Measurements from ENCODE around the gene NLRP1.
A peak's percentile ranks its signal among the peaks of the same experiment; 100 is the strongest.

NLRP1 gene

DNA sequence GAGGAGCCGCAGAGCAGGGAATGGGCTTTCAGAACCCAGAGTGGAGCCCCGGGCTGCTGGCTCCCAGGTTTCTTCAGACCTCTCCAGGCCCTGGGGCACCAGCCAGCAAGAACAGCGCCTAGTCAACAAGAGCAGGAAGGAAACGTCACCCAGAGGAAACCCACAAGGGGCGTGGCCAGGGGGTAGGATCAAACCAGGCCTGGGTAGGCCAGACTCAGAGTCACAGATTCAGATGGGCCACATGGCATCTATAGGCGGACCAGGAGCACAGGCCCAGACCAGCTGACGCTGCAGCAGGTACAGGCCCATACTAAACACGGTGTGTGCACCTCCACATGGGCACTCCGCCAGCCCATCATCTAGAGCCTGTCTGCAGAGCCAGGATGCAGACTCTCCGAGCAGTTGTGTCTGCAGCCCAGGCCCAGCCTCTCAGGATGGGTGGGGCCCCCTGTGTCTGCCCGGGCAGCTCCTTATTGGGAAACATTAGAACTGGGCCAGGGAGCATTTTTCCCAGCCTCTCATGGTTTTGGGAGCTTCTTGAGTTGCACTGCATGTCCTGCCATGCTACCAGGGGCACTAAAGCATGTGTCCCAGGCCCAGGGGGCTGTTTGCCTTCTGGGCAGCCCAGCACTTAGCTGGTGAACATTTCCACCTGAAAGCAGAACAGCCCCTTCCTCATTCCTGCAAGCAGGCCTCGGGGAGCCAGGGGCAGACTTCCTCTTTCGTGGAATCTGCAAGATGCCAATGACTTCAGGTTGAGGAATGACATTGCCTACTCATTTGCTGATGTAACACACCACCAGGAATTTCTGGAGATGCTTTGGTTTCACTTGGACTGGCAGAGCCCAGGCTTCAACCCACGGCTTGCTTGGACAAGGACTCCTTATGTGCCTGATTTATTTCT is at the start of gene NLRP1:
Gene NLRP1 (minus strand): TSS at position 127 of the 904 bp plus-strand sequence. CDS start 552 bp downstream, outside the sequence.
- peak; percentile 81 for DNase-seq (ENCODE audit: low read depth)

DNA sequence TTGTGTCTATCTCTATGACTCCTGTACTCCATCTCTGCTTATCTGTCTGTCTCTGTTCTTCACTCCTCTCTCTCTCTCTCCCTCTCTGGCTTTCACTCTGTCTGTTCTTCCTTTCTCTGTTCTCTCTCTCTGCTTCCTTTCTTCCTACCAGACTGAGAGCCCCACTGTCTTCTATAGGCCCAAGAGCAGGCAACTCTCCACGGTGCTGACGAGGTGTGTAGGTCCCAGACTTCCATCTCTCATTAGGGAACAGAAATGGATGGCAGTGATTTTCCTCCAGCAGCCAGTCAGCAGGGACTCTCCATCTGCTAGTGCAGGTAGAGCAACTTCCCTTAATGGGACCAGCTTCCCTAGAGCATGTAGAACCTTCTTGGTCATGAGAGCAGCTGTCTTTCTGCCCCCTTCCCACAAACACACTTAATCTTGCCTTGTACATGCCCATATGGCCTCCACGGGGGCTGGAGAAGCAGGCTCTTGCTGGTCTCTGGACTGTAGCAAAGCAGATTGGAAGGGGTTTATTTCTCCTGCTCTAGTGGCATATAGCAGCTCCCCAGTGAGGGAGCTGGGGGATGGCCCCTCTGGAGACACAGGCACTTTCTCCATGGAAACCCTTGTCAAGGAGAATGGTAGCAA is 47.8 kb upstream of the NLRP1 start:
- no peak for DNase-seq (ENCODE audit: low read depth)

DNA sequence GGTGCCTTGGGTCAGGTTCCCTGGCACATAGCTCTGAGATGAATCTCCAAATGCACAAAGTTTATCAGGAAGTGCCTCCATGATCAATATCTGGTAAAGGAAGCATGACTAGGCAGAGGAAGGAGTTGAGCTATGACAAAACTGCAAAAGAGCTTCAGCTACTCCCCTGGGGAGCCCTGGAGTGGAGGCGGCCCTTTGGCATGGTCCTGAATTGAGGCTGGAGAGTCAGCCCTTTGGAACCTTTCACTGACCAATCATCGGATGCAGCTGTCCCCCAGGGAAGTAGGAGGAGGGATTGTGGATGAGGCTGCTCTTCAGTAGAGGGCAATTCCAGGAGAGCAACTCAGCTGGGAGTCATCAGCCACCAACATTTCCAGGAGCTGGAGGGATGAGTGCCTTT is 46.1 kb upstream of the NLRP1 start:
- no peak for DNase-seq (ENCODE audit: low read depth)

DNA sequence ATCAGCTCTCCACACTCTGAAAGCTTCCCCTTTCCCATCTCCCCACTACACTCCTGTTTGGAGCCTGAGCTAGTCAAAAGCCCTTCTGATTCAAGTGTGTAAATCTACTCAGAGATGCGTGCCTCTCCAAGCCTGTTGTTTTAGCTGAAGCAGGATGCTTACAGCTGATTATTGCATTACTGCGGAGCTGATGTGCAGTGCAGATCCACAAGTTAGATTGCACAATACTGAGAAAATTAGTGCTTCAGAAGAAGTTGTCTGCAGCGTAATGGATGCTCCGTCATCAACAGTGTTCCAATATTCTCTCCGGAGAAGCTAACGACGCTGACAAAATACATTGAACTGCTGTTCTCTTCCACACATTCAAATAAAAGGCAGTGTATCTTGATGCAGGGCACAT is 44.8 kb upstream of the NLRP1 start:
- no peak for DNase-seq (ENCODE audit: low read depth)

DNA sequence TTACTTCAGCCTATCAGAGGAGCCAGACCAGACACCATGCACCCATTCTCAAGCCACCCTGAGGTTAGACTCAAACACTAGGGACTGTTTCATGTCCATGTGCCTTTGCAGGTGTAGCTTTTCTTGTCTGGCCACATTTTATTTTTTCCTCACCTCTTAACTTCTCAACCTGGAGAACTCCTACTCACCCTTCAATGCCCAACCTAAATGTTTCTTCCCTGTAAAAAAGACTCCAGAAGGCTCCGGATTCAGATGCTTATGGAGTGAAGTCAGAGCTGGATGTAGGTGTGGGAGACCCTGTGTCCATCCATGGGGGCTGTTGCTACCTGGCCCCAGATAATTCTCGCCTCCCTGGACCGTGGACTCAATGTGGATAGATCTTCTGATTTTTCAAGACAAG is 44.0 kb upstream of the NLRP1 start:
- DNase-seq (ENCODE audit: low read depth), result no peak

DNA sequence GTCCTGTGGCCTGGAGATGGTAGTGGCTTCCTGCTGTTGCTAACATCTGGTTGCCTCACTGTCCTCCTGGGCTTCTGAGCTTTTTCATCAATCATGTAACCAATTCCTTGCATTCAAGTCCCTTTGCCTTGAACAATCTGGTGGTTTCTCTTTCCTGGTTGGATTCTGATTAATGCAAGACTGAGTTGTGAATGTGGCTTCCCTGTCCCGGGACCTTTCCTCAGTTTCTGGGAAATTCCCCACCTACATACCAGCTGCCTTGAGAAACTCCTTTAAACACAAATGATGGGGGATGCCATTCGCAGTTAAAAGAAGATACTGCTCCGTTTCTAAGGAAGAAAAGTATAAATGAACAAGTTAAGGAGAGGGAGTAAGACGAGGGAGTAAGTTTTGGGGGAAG is 39.9 kb upstream of the NLRP1 start:
- no peak for DNase-seq (ENCODE audit: low read depth)

DNA sequence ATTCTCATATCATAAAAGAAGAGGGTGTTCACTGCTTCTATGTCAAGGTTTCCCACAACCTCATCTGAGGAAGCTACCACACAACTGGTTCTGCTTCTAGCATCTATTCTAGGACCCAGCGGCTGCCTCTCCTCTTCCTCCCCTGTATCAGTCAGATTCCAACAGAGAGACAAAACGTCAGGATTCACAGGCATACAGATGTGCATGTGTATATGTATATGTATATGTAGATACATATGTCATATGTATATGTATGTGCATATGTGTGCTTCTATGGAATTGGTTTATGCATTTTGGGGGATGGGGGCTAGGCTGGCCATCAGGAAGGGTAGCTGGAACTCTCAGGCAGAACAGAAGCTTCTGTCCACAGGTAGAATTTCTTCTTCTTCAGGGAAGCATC is 37.4 kb upstream of the NLRP1 start:
- DNase-seq (ENCODE audit: low read depth), result no peak

DNA sequence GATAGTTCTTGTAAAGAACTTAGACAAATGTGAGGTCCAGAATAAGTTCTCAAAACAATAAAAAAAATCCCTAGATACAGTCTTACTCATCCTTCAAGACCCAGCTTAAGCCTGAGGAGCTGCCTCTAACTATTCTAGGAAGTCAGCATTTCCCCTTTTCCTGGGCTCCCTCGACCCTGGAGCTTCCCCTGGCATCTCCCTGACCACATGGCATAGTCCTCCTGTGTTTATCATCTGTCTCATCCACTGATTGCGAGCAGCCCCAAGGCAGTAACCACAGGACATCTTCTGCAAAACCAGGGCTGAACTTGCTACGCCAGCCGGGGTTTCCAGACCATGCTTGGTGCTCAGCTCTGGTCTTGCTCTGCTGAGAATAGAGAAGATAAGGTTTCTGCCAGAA is 36.7 kb upstream of the NLRP1 start:
- no peak for DNase-seq (ENCODE audit: low read depth)

DNA sequence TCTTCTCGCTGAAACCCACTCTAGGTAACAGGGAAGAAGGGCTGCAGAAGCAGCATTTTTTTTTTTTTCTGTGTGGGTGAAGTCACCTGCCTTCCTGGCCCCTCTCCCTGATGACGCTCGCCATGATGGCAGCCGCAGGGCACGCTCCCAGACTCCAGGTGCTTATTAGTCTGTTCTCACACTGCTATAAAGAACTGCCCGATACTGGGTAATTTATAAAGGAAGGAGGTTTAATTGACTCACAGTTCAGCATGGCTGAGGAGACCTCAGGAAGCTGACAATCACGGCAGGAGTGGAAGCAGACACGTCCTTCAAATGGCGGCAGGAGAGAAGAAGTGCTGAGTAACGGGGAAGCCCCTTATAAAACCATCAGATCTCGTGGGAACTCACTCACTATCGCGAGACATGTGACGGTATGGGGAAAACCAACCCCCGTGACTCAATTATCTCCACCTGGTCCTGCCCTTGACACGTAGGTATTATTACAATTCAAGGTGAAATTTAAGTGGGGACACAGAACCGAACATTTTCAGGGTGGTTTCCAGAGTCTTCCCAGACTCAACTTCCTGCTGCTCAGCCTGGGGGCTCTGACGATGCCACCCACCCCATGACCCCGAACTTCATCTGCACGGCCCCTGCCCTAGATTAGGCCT is 34.9 kb upstream of the NLRP1 start:
- no peak for DNase-seq (ENCODE audit: low read depth)

DNA sequence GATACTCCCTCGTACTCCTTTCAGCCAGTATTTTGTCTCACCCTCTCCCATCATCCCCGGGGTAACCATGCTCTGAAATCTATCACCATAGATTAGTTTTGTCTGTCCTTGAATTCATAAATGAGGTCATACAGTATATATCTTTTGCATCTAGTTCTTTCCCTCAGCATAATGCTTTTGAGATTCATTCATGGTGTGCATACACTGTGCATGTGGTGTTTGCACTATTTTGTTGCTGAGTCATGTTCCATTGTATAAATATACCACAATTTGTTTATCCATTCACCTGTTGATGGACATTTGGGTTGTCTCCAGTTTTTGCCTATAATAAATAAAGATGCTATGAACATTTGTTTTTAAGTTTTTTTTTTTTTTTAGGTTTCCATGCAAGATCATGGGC is 34.2 kb upstream of the NLRP1 start:
- no peak for DNase-seq (ENCODE audit: low read depth)

DNA sequence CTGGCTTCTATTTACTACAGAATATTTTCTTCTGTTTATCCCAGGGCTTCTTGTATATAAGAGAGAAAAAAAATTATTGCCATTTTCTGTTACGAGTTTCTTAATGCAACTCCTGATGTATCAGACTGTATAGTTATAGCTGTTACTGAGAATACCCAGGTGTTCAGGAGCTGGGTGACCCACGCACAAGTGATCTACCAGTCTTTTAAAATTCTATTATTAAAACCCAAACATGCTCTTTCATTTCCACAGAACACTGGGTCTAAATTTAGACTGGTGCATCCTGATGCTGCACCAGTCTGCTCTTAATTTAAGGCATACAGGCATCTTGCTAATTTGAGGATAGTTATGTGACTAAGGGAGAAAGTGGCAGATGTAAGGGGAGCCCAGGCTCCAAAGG is 31.2 kb upstream of the NLRP1 start:
- no peak for DNase-seq (ENCODE audit: low read depth)

DNA sequence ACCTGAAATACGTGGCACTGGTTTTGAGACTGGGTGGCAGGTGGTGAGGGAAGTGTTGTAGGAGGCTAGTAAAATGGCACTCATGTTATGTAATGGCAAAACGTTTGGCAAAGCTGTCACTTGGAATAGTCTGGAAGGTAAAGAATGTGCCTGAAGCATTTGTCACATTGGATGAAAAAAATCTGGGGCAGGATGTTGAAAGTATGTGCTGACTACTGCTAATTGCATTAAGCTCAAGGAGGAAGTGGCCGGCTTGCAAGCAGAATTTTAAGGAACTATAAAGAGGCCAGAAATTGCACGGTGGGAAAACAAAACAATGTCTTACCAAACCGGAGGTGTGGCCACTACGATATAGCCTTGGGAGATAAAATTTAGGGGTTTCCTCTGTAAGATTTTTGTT is 26.6 kb upstream of the NLRP1 start:
- DNase-seq (ENCODE audit: low read depth), result no peak

DNA sequence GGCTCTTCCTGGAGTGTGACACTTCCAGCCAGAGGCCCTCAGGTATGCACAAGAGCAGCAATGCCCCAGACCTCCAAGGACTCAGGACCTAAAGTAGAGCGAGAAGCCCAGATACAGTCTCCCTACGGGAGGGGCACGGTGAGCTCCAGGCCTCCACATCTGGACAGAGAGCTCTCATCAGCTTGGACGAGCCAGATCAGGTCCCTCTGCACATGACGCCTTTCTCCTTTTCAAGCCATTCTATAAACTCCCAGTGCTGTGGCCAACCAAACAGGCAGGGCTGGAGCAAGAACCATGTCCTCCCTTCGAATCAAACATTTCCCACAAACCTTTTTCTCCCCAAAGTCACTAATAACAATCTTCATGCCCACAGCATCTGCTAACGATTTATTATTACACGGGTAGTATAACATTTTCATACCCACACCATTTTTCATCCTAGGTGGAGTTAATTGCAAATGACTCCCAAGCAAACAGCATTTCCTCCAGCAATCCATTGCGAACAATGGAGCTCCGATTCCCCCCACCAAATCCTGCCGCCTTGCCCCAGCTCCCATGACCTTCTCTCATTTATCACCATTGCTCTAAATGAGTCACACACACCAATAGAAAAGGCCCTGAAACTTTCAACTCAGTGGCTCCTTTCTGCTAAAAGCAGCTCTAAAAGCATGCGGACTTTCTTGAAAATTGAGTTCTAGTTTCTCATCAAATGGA is 24.2 kb upstream of the NLRP1 start:
- DNase-seq (ENCODE audit: low read depth), result no peak

DNA sequence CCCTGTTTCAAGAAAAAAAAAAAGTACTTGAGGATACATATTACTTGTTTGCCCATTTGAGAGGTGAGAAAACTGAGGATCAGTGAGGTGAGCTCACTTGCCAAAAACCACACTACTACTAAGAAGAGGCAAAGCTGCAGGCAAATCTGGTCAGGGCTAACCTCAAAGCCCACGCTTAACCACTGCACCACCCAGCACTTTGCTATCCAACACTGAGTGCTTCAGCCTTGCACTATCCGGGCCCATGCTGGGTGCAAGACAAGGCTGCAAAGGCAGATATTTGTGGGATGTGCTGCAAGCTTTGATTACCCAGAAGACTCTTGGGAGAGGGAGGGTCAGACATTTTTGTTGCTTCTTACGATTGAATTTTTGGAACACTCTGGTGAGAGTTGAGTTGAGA is 23.6 kb upstream of the NLRP1 start:
- DNase-seq (ENCODE audit: low read depth), result no peak

DNA sequence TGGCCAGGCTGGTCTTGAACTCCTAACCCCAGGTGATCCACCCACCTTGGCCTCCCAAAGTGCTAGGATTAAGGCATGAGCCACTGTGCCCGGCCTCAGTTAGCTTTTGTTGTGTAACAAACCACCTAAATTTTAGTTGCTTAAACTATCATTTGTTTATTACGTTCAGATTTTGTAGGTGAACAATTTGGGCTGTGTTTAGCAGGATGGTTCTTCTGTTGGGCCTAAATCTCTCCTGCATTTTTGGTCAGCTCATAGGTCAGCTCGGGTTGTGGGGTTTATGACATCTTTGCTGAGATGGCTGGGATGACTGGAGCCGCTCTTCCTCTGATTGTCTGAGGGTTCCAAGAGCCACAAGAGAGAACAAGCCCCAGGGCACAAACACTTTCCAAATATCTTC is 21.1 kb upstream of the NLRP1 start:
- DNase-seq (ENCODE audit: low read depth), result no peak

DNA sequence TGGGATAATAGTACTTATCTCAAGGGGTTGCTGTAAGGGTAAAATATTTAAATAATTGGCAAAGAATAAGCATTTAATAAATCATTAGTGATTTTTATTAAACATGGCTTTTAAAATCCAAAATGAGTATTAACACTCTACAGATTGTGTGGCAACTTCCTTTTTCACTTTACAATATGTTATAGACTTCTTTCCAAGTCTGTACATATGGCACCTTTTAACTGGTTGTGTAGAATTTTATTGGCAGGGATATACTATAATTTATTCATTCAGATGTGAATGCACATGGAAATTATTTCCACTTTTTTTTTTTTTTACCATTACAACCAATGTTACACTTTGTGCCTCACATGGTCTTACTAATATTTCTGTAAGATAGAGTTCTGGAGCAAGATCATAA is 15.7 kb upstream of the NLRP1 start:
- DNase-seq (ENCODE audit: low read depth), result no peak

DNA sequence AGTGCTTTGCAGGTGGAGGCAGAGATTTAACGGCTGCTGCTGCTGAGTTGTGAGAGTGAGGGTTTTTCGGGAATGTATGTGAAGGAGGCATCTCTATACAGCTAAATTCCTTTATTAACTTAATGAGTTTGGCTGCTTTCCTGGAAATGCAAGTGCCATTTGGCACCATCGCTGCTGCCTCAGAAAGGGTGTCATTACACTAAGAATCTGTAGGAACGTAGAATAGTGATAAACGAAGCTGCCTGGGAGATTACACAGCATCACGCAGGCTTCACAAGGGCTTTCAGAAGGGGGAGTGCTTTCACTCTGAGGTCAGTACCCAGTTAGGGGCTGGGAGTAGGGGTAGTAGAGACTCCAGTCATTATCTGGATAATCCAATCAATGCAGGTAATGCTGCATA is 14.1 kb upstream of the NLRP1 start:
- no peak for DNase-seq (ENCODE audit: low read depth)

DNA sequence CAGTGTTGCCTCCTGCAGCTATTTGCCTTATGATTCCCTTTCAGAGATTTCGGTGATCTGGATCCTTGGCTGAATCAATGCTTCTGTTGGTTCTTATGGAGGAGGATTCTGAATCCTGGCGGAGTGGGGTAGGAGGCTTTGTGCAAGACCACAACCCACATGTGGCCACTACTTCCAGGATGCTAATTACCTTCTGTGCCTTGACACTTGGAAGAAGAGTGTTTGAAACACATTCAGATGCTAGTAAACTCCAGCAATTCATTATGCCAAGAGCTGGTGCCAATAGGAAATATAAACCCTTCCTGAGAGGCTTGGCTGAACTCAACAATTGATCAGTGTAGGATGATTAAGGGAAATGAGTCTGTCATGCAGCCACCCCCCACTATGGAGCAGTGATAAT is 12.1 kb upstream of the NLRP1 start:
- DNase-seq (ENCODE audit: low read depth), result no peak

DNA sequence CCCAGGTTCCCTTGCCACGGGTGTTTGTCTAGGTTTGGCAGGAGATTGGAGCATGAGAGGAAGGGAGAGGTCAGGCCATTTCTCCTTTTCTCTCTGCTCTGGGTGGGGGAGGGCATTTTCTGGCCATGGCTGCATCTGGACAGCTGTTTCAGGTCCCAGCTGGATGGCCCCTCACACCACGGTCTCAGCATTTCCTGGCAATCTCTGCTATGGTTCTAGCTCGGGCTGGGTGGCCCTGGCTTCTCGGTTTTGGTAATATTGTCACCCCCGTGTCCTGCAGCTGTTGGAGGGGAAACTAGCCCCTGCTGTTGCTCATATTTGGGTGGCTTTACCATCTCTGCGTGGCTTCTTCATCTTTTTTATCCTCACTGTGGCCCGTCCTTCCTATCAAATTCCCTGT is 11.5 kb upstream of the NLRP1 start:
- no peak for DNase-seq (ENCODE audit: low read depth)

DNA sequence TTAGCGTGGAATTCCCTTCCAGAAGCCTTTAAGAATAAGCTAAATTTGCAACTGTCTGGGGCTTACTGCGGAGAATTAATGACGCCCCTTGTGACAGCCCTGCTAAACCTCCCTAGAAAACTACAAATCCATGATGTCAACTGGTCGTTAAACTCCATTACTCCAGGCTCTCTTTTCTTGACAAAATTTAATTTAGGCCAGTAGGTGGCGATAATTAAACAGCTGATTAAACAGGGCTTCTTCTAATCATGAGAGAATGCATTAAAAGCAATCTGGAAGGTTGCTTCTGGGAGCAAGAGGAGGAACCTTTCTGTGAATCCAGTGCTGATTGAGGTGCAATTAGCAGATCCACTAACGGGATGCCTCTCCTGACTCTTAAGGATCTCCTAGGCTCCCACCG is 8.1 kb upstream of the NLRP1 start:
- DNase-seq (ENCODE audit: low read depth), result no peak

DNA sequence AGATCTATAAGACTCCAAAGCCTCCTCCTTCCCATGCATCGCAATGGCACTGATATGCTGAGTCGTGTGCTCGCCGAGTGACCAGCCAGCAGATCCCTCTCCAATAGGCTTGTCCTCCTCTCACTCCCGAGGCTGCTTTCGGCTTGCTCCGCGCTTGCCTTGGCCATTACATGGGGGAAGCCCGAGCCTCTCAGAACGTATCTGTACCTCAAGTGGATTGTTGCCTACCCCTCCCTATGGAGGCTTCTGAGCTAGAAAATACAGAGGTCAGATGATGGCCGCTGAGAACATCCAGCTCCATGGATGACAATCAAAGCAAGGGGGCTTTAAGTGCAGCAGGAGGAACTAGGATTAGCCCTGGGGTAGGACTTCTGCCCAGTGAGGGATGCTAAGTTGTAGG is 7.7 kb upstream of the NLRP1 start:
- DNase-seq (ENCODE audit: low read depth), result no peak

DNA sequence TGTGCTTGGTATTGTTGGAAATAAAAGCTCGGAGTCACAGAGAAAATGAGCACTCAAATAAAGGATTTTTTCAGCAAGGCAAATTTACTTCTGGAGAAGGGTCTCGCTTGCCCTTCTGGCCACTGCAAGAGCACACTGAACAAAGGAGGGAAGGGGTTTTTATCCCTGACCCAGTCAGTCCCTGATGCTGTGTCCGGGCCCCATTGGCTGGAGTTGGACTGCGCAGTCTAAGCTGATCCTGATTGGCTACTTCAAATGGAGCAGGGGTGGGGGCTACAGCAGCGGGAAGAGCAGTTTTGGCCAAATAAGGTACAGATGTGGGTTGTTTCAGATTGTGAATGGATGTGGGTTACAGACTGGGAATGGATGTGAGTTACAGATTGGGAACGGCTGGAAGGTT is 4.3 kb upstream of the NLRP1 start:
- DNase-seq (ENCODE audit: low read depth), result no peak
